Measurements from ENCODE around the gene CUBN.
A peak's percentile ranks its signal among the peaks of the same experiment; 100 is the strongest.

Gene CUBN

GRCh38 chr10:17129741-17130140 is at the start of gene CUBN:
Gene CUBN, minus strand, starts transcription at chr10:17129811. Its CDS starts 46 bp downstream, at chr10:17129765.
- DNase-seq (ENCODE audit: low read depth in 2 of 2, low spot score in 1 of 2), result no peak

GRCh38 chr10:17179002-17179401 is 49.4 kb upstream of the CUBN start:
- DNase-seq (ENCODE audit: low read depth in 2 of 2, low spot score in 1 of 2), result no peak

GRCh38 chr10:17178006-17178405 is 48.4 kb upstream of the CUBN start:
- no peak for DNase-seq (ENCODE audit: low read depth in 2 of 2, low spot score in 1 of 2)

GRCh38 chr10:17177014-17177413 is 47.4 kb upstream of the CUBN start:
- DNase-seq (ENCODE audit: low read depth in 2 of 2, low spot score in 1 of 2), result no peak

- DNase-seq (ENCODE audit: low read depth in 2 of 2, low spot score in 1 of 2), result no peak
These were observed 46.5 kb upstream of the CUBN start for GRCh38 chr10:17176091-17176490.

GRCh38 chr10:17175551-17175950 is 45.9 kb upstream of the CUBN start:
- no peak for DNase-seq (ENCODE audit: low read depth in 2 of 2, low spot score in 1 of 2)

GRCh38 chr10:17174626-17175025 is 45.0 kb upstream of the CUBN start:
- DNase-seq (ENCODE audit: low read depth in 2 of 2, low spot score in 1 of 2), result no peak

- no peak for DNase-seq (ENCODE audit: low read depth in 2 of 2, low spot score in 1 of 2)
These were observed 41.6 kb upstream of the CUBN start for GRCh38 chr10:17171141-17171641.

GRCh38 chr10:17169803-17170202 is 40.2 kb upstream of the CUBN start:
- DNase-seq (ENCODE audit: low read depth in 2 of 2, low spot score in 1 of 2), result no peak

GRCh38 chr10:17166699-17167098 is 37.1 kb upstream of the CUBN start:
- DNase-seq (ENCODE audit: low read depth in 2 of 2, low spot score in 1 of 2), result no peak

GRCh38 chr10:17162828-17163227 is 33.2 kb upstream of the CUBN start:
- DNase-seq (ENCODE audit: low read depth in 2 of 2, low spot score in 1 of 2), result no peak

- no peak for DNase-seq (ENCODE audit: low read depth in 2 of 2, low spot score in 1 of 2)
These were observed 32.2 kb upstream of the CUBN start for GRCh38 chr10:17161775-17162174.

GRCh38 chr10:17157024-17157423 is 27.4 kb upstream of the CUBN start:
- no peak for DNase-seq (ENCODE audit: low read depth in 2 of 2, low spot score in 1 of 2)

- DNase-seq (ENCODE audit: low read depth in 2 of 2, low spot score in 1 of 2), result no peak
These were observed 26.2 kb upstream of the CUBN start for GRCh38 chr10:17155826-17156225.

GRCh38 chr10:17154116-17154515 is 24.5 kb upstream of the CUBN start:
- DNase-seq (ENCODE audit: low read depth in 2 of 2, low spot score in 1 of 2), result no peak

GRCh38 chr10:17153321-17153720 is 23.7 kb upstream of the CUBN start:
- DNase-seq (ENCODE audit: low read depth in 2 of 2, low spot score in 1 of 2), result no peak

GRCh38 chr10:17151716-17152115 is 22.1 kb upstream of the CUBN start:
- no peak for DNase-seq (ENCODE audit: low read depth in 2 of 2, low spot score in 1 of 2)

- DNase-seq (ENCODE audit: low read depth in 2 of 2, low spot score in 1 of 2), result no peak
These were observed 18.4 kb upstream of the CUBN start for GRCh38 chr10:17147884-17148489.

GRCh38 chr10:17146892-17147291 is 17.3 kb upstream of the CUBN start:
- DNase-seq (ENCODE audit: low read depth in 2 of 2, low spot score in 1 of 2), result no peak

GRCh38 chr10:17145239-17145638 is 15.6 kb upstream of the CUBN start:
- no peak for DNase-seq (ENCODE audit: low read depth in 2 of 2, low spot score in 1 of 2)

- peak in 1 of 2 donors; percentile 7 for DNase-seq (ENCODE audit: low read depth in 2 of 2, low spot score in 1 of 2)
These were observed 15.1 kb upstream of the CUBN start for GRCh38 chr10:17144757-17145156.

- no peak for DNase-seq (ENCODE audit: low read depth in 2 of 2, low spot score in 1 of 2)
These were observed 14.4 kb upstream of the CUBN start for GRCh38 chr10:17144032-17144431.

- DNase-seq (ENCODE audit: low read depth in 2 of 2, low spot score in 1 of 2), result no peak
These were observed 13.6 kb upstream of the CUBN start for GRCh38 chr10:17143055-17143690.

All from stimulated activated CD8-positive, alpha-beta memory T cell treated with anti-CD3 and anti-CD28 coated beads, Interleukin-4, amount 100 ng/mL, for 4 hours (primary cell).